LHCN-M2 (cell line): ENCODE measurements around the gene SORCS1. TPM values are rescaled to one million over a fixed set of nuclear protein-coding genes. Genes with fewer than 3 reads are reported as not detected.
"Not testable (repeated sequence)": the region's sequence is repeated elsewhere in the genome, so short reads cannot be mapped to it uniquely, and the experiment has no call there.

Experiments
- DNase-seq: peaks from one replicate; pipeline ENCODE4 v3.0.0-alpha.2; 2012; ENCODE audit warnings: low read depth
- total RNA-seq: library from RNA; depleted of rRNA; stranded (reverse); fragments of >200 nt; gene quantifications from 2 replicates; pipeline ENCODE4 v1.2.3, GENCODE V29; 2014

The SORCS1 gene
- total RNA-seq, 1 experiment from 2014 or later, result not detected

GRCh38 chr10:107051769-107052168 is 112.7 kb downstream of the SORCS1 start:
- DNase-seq, result no peak

GRCh38 chr10:107043461-107043860 is 121.0 kb downstream of the SORCS1 start:
- no peak for DNase-seq

- no peak for DNase-seq
Measured at GRCh38 chr10:107037192-107038122, 127.0 kb downstream of the SORCS1 start.

- no peak for DNase-seq
Measured at GRCh38 chr10:107033799-107034422, 130.6 kb downstream of the SORCS1 start.

- DNase-seq, result no peak
Measured at GRCh38 chr10:107032700-107033401, 131.7 kb downstream of the SORCS1 start.

GRCh38 chr10:107031931-107032699 is 132.4 kb downstream of the SORCS1 start:
- no peak for DNase-seq

GRCh38 chr10:107028236-107028635 is 136.3 kb downstream of the SORCS1 start:
- DNase-seq, result no peak

DNA sequence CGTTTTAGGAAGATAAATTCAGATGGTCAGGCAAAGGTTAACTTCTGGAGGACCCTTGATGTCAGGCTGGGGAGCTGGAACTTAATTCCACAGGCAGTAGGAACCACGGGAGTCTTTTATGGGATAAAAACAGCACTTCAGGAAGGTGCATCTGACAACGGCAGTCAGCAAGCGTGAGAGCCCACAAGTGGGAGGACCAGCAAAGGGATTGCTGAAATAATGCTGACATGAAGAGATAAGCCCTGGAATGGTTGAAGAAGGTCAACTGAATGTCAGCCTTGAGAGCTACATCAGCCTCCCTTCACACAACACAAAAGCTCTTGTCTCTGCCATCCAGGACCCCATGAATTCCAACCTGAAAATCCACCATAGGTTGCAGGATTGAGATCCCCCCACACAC is 138.8 kb downstream of the SORCS1 start:
- no peak for DNase-seq

- DNase-seq, result not testable (repeated sequence)
Measured at GRCh38 chr10:107024033-107024432, 140.5 kb downstream of the SORCS1 start.

DNA sequence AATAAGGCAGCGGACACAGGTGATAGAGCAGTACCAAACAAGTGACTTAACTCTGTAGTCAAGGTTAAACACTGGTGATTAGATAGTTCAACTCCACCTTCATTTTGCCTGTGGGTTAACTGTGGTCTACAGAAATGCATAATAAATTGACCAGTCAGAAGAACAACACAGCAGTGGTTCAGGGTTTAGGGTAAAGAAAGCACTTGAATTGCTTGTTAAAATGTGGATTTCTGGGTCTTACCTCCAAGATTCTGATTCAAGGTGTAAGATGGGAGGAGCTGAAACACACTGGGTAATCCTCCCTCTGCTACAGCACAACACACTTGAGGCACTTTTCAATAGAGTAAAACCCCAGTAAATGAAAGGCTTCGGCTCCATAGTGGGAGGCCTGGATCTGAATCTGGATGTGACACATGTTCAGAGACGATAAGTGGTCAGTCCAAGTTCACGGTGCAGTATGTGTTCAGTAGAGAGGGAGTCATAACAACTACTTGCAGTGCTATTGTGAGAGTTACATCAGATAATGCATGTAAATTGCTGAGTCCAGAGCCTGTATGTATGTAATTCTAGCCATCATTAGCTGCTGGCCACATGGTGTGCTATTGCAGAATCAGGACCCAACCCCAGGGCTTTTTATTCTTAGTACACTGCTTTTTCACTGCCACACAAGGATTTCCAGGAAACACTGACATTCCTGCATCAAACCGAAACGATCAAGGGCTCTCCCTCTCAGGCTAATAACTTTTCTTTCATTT is 141.7 kb downstream of the SORCS1 start:
- DNase-seq, result no peak

- DNase-seq, result no peak
Measured at GRCh38 chr10:107019154-107019553, 145.4 kb downstream of the SORCS1 start.

DNA sequence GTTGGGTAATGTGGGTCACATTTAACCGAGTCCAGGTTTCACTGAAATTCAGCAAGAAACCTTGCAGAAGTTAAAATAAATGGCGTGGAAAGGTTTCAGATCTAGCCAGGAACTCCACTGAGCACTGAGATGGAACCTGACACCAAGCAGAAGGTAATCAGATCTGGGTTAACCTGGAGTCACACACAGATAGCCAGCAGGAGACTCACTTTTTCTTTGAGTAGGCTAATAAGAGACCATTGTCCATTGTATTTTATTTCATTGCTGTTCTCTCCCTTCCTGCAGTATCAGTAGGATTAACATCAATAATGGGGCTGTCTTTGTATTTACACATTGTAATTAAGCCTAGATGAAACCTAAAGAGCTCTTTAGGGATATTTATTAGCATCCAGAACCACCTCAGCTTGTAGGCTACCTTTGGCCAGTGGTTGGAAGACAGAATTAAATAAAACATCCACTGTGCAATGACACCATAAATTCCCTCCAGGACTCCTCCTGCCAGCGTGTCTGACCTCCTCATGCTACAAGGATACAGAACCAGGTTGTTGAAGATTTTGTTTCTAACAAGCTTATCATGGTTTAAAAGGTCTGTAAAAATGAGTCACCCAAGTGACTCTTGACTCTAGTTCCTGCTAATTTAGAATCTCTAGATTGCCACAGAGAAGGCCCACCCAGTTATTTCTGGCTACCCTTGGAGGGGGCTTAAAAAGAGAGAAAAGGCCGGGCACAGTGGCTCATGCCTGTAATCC is 151.1 kb downstream of the SORCS1 start:
- DNase-seq, result no peak

GRCh38 chr10:107011992-107012391 is 152.5 kb downstream of the SORCS1 start:
- no peak for DNase-seq

- no peak for DNase-seq
Measured at GRCh38 chr10:107011105-107011504, 153.4 kb downstream of the SORCS1 start.

GRCh38 chr10:107010531-107010930 is 154.0 kb downstream of the SORCS1 start:
- no peak for DNase-seq

- DNase-seq, result no peak
Measured at GRCh38 chr10:107004362-107004761, 160.1 kb downstream of the SORCS1 start.

DNA sequence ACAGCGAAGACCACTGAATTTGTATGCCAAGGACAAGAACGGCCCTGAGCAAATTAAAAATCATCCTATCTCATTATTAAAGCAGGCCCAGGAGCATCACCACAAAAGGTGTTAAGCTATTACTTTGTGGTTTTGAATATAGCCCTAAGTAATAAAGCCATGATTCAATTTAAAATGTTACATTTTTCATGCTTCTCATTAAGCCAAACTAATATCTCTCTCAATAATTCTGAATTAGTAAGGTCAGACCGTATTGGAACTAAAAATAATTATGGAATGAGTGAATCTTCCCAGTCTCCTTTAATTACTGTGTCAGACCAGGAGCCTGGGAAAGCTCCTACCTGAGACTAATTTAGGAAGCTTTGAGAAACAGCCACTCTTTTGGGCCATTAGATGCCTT is 162.4 kb downstream of the SORCS1 start:
- DNase-seq, result no peak

- DNase-seq, result no peak
Measured at GRCh38 chr10:106999118-106999707, 165.3 kb downstream of the SORCS1 start.

DNA sequence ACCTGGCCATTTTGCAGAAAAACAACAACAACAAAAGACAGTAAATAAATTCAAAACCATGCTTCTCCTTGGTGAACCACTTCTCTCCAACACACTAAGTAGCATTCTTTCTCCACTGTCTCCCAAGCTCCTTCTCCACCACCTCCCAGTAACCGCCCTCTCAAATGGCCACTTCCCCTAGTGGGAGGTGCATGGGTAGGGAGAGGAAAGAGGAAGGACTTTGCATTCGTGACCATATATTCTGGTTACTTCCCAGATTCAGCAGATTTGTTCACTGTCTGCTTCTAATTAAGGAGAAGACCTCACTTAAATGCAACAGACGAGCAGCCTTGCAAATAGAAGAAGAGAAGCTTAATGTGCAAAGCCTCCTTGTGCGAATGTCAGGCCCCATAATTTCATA is 166.8 kb downstream of the SORCS1 start:
- no peak for DNase-seq

- DNase-seq, result no peak
Measured at GRCh38 chr10:106996510-106996909, 168.0 kb downstream of the SORCS1 start.
